Ovary (tissue), 3 donors: ENCODE results near the gene OPCML.

Experiments
- CTCF ChIP-seq, 3 donors: fragments of 450-650 bp in 2 of 3; fragments of 200-600 bp in 1 of 3; IDR thresholded peaks; one replicate each; pipeline versions ENCODE4 v1.5.1 to v1.8.0; 2016 to 2022; ENCODE audit warnings: antibody characterized with exemption in 3 of 3, mild to moderate bottlenecking in 1 of 3
- POLR2A ChIP-seq: fragments of 450-650 bp; IDR thresholded peaks from one replicate; pipeline ENCODE4 v1.6.1; 2017; ENCODE audit warnings: antibody characterized with exemption, mild to moderate bottlenecking, moderate library complexity
- donor health status: DM: no; HTN: no; CAD: no.

- TF ChIP-seq POLR2A (no peak), CTCF (IDR thresholded peaks at IDR 0.05) (no peak)
Measured at GRCh38 chr11:133300666-133301065, 231.6 kb downstream of the OPCML start.
